ENCODE results near the gene BAZ2B.
"Not testable (repeated sequence)": the region's sequence is repeated elsewhere in the genome, so short reads cannot be mapped to it uniquely, and the experiment has no call there.

BAZ2B gene

GRCh38 chr2:159545085-159545484 lies 71.3 kb downstream of the BAZ2B start:
- Histone ChIP-seq H3K9ac (ENCODE audit: low read length in 5 of 5) (no peak overlapping the region), H3K36me3 (ENCODE audit: control insufficient read depth in 5 of 5, insufficient read depth in 5 of 5, low read length in 5 of 5) (peaks cover 3 to 14% (median 8%) of the 10 kb centered on the region in 5 donors), H3K4me3 (ENCODE audit: low read depth in 1 of 5, low read length in 5 of 5) (no peak overlapping the region), H3K27me3 (ENCODE audit: control insufficient read depth in 5 of 5, insufficient read depth in 4 of 5, low read length in 5 of 5) (no peaks in the 10 kb centered on the region), H3K4me1 (ENCODE audit: control insufficient read depth in 5 of 5, insufficient read depth in 5 of 5, low read length in 5 of 5) (no peaks in the 10 kb centered on the region), H3K9me3 (ENCODE audit: control insufficient read depth in 5 of 5, low read length in 5 of 5) (peaks cover 0 to 8% (median 5%) of the 10 kb centered on the region in 5 donors), H3K27ac (ENCODE audit: low read depth, low read length) (no peak overlapping the region)

DNA sequence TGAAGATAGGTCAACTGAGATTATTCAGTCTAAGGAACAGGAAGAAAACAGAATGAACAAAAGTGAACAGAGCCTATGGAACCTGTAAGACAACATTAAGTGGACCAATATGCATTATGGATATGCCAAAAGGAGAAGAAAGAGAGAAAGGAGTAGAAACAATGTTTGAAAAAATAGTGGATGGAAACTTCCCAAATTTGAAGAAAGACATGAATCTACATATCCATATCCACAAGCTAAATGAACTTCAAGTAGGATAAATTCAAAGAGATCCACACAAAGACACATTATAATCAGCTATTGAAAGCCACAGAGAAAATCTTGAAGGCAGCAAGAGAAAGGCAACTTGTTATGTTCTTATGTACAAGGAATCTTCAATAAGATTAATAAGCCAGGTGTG lies 74.2 kb downstream of the BAZ2B start:
- Histone ChIP-seq H3K9ac (ENCODE audit: low read length in 5 of 5) (no peak overlapping the region), H3K36me3 (ENCODE audit: control insufficient read depth in 5 of 5, insufficient read depth in 5 of 5, low read length in 5 of 5) (peaks cover 4 to 20% (median 8%) of the 10 kb centered on the region in 5 donors), H3K9me3 (ENCODE audit: control insufficient read depth in 5 of 5, low read length in 5 of 5) (peaks cover 0 to 8% (median 5%) of the 10 kb centered on the region in 5 donors), H3K4me1 (ENCODE audit: control insufficient read depth in 5 of 5, insufficient read depth in 5 of 5, low read length in 5 of 5) (no peaks in the 10 kb centered on the region), H3K27me3 (ENCODE audit: control insufficient read depth in 5 of 5, insufficient read depth in 4 of 5, low read length in 5 of 5) (no peaks in the 10 kb centered on the region), H3K27ac (ENCODE audit: low read depth, low read length) (no peak overlapping the region), H3K4me3 (ENCODE audit: low read depth in 1 of 5, low read length in 5 of 5) (no peak overlapping the region)

- Histone ChIP-seq H3K4me1 (ENCODE audit: control insufficient read depth in 5 of 5, insufficient read depth in 5 of 5, low read length in 5 of 5) (no peaks in the 10 kb centered on the region), H3K9ac (ENCODE audit: low read length in 5 of 5) (no peak overlapping the region), H3K9me3 (ENCODE audit: control insufficient read depth in 5 of 5, low read length in 5 of 5) (peaks cover 0 to 8% (median 5%) of the 10 kb centered on the region in 5 donors), H3K4me3 (ENCODE audit: low read depth in 1 of 5, low read length in 5 of 5) (no peak overlapping the region), H3K27ac (ENCODE audit: low read depth, low read length) (no peak overlapping the region), H3K36me3 (ENCODE audit: control insufficient read depth in 5 of 5, insufficient read depth in 5 of 5, low read length in 5 of 5) (peaks cover 4 to 22% (median 8%) of the 10 kb centered on the region in 5 donors), H3K27me3 (ENCODE audit: control insufficient read depth in 5 of 5, insufficient read depth in 4 of 5, low read length in 5 of 5) (no peaks in the 10 kb centered on the region)
Measured at GRCh38 chr2:159539701-159540100, 76.6 kb downstream of the BAZ2B start.

DNA sequence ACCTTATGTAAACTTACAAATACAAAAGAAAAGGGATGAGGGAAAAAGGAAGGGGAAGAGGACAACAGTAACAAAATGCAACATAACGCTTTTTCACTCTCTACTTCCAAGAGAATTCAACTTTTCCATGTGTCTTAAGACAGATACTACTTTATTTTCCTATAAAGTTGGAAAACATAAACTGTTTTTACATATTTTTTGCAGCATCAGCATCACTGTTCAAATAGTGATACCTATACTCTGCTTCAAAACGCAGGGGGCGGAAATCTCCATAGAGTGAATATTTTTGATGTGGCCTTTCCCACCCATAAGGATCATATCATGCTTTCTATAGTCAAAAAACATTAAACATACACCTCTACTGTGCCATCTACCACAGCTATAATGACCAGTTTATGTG lies 77.5 kb downstream of the BAZ2B start:
- Histone ChIP-seq H3K9ac (ENCODE audit: low read length in 5 of 5) (no peak overlapping the region), H3K4me3 (ENCODE audit: low read depth in 1 of 5, low read length in 5 of 5) (no peak overlapping the region), H3K27ac (ENCODE audit: low read depth, low read length) (no peak overlapping the region), H3K4me1 (ENCODE audit: control insufficient read depth in 5 of 5, insufficient read depth in 5 of 5, low read length in 5 of 5) (no peaks in the 10 kb centered on the region), H3K9me3 (ENCODE audit: control insufficient read depth in 5 of 5, low read length in 5 of 5) (peaks cover 0 to 8% (median 5%) of the 10 kb centered on the region in 5 donors), H3K36me3 (ENCODE audit: control insufficient read depth in 5 of 5, insufficient read depth in 5 of 5, low read length in 5 of 5) (peaks cover 4 to 21% (median 8%) of the 10 kb centered on the region in 5 donors), H3K27me3 (ENCODE audit: control insufficient read depth in 5 of 5, insufficient read depth in 4 of 5, low read length in 5 of 5) (no peaks in the 10 kb centered on the region)

GRCh38 chr2:159535261-159535660 lies 81.1 kb downstream of the BAZ2B start:
- H3K27me3 ChIP-seq (ENCODE audit: control insufficient read depth in 5 of 5, insufficient read depth in 4 of 5, low read length in 5 of 5); H3K4me1 ChIP-seq (ENCODE audit: control insufficient read depth in 5 of 5, insufficient read depth in 5 of 5, low read length in 5 of 5); H3K9me3 ChIP-seq (ENCODE audit: control insufficient read depth in 5 of 5, low read length in 5 of 5); H3K4me3 ChIP-seq (ENCODE audit: low read depth in 1 of 5, low read length in 5 of 5); H3K27ac ChIP-seq (ENCODE audit: low read depth, low read length); H3K9ac ChIP-seq (ENCODE audit: low read length in 5 of 5): not testable (repeated sequence)
- H3K36me3 ChIP-seq (ENCODE audit: control insufficient read depth in 5 of 5, insufficient read depth in 5 of 5, low read length in 5 of 5) = peaks cover 0 to 14% (median 4%) of the 10 kb centered on the region in 5 donors

- Histone ChIP-seq H3K27me3 (ENCODE audit: control insufficient read depth in 5 of 5, insufficient read depth in 4 of 5, low read length in 5 of 5) (no peaks in the 10 kb centered on the region), H3K9me3 (ENCODE audit: control insufficient read depth in 5 of 5, low read length in 5 of 5) (no peaks in the 10 kb centered on the region), H3K4me1 (ENCODE audit: control insufficient read depth in 5 of 5, insufficient read depth in 5 of 5, low read length in 5 of 5) (no peaks in the 10 kb centered on the region), H3K27ac (ENCODE audit: low read depth, low read length) (no peak overlapping the region), H3K4me3 (ENCODE audit: low read depth in 1 of 5, low read length in 5 of 5) (no peak overlapping the region), H3K9ac (ENCODE audit: low read length in 5 of 5) (no peak overlapping the region), H3K36me3 (ENCODE audit: control insufficient read depth in 5 of 5, insufficient read depth in 5 of 5, low read length in 5 of 5) (peaks cover 0 to 6% (median 0%) of the 10 kb centered on the region in 5 donors)
Measured at GRCh38 chr2:159531475-159531874, 84.9 kb downstream of the BAZ2B start.

DNA sequence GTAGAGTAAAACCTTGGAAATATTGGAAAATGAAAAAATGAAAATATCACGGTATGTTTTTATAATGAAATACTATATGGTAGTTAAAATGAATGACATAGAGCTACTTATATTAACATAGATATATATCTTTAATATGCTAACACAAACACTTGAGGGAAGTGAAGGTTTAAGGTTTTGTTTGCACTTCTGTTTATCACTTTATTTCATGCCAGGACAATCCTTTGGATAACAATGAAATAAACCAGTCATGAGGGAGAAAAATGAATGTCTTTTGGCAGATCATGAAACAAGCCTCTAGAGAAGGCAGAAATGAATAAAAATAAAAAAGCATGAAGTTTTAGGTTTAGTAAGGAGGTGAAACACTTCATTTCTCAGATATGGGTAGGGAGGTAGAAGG lies 89.9 kb downstream of the BAZ2B start:
- Histone ChIP-seq H3K4me3 (ENCODE audit: low read depth in 1 of 5, low read length in 5 of 5) (no peak overlapping the region), H3K9ac (ENCODE audit: low read length in 5 of 5) (no peak overlapping the region), H3K27me3 (ENCODE audit: control insufficient read depth in 5 of 5, insufficient read depth in 4 of 5, low read length in 5 of 5) (no peaks in the 10 kb centered on the region), H3K9me3 (ENCODE audit: control insufficient read depth in 5 of 5, low read length in 5 of 5) (no peaks in the 10 kb centered on the region), H3K36me3 (ENCODE audit: control insufficient read depth in 5 of 5, insufficient read depth in 5 of 5, low read length in 5 of 5) (peaks cover 0 to 3% (median 0%) of the 10 kb centered on the region in 5 donors), H3K4me1 (ENCODE audit: control insufficient read depth in 5 of 5, insufficient read depth in 5 of 5, low read length in 5 of 5) (no peaks in the 10 kb centered on the region), H3K27ac (ENCODE audit: low read depth, low read length) (no peak overlapping the region)

DNA sequence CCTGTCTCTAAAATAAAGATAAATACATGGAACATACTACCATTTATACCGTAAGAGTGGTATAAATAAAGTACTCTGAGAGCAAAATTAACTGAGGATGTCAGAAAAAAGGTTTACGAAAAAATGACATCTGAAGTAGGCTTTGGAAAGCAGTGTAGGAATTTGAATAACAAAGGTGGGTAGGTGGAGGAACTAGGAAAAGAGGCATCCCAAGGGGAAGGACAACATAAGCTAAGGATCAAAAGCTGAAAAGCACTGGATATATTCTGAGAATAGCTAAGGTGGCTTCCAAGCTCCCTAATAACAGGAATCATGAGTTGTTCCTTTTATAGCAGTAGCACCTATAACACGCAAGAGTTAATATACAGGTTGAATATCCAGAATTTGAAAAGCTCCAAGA lies 91.3 kb downstream of the BAZ2B start:
- peaks cover 0 to 3% (median 0%) of the 10 kb centered on the region in 5 donors for H3K36me3 ChIP-seq (ENCODE audit: control insufficient read depth in 5 of 5, insufficient read depth in 5 of 5, low read length in 5 of 5)
- no peak overlapping the region for H3K27ac ChIP-seq (ENCODE audit: low read depth, low read length)
- no peak overlapping the region for H3K9ac ChIP-seq (ENCODE audit: low read length in 5 of 5)
- H3K4me3 ChIP-seq (ENCODE audit: low read depth in 1 of 5, low read length in 5 of 5) = no peak overlapping the region
- H3K9me3 ChIP-seq (ENCODE audit: control insufficient read depth in 5 of 5, low read length in 5 of 5) = no peaks in the 10 kb centered on the region
- H3K4me1 ChIP-seq (ENCODE audit: control insufficient read depth in 5 of 5, insufficient read depth in 5 of 5, low read length in 5 of 5) = no peaks in the 10 kb centered on the region
- no peaks in the 10 kb centered on the region for H3K27me3 ChIP-seq (ENCODE audit: control insufficient read depth in 5 of 5, insufficient read depth in 4 of 5, low read length in 5 of 5)

- Histone ChIP-seq H3K27ac (ENCODE audit: low read depth, low read length) (no peak overlapping the region), H3K9me3 (ENCODE audit: control insufficient read depth in 5 of 5, low read length in 5 of 5) (no peaks in the 10 kb centered on the region), H3K27me3 (ENCODE audit: control insufficient read depth in 5 of 5, insufficient read depth in 4 of 5, low read length in 5 of 5) (no peaks in the 10 kb centered on the region), H3K36me3 (ENCODE audit: control insufficient read depth in 5 of 5, insufficient read depth in 5 of 5, low read length in 5 of 5) (no peaks in the 10 kb centered on the region), H3K9ac (ENCODE audit: low read length in 5 of 5) (no peak overlapping the region), H3K4me1 (ENCODE audit: control insufficient read depth in 5 of 5, insufficient read depth in 5 of 5, low read length in 5 of 5) (peaks cover 0 to 17% (median 5%) of the 10 kb centered on the region in 5 donors), H3K4me3 (ENCODE audit: low read depth in 1 of 5, low read length in 5 of 5) (no peak overlapping the region)
Measured at GRCh38 chr2:159521272-159521671, 95.1 kb downstream of the BAZ2B start.

GRCh38 chr2:159518321-159519005 lies 97.9 kb downstream of the BAZ2B start:
- no peak overlapping the region for H3K9ac ChIP-seq (ENCODE audit: low read length in 5 of 5)
- peak overlapping the region; percentile 28 for H3K27ac ChIP-seq (ENCODE audit: low read depth, low read length)
- H3K4me3 ChIP-seq (ENCODE audit: low read depth in 1 of 5, low read length in 5 of 5) = no peak overlapping the region
- H3K4me1 ChIP-seq (ENCODE audit: control insufficient read depth in 5 of 5, insufficient read depth in 5 of 5, low read length in 5 of 5) = peaks cover 0 to 39% (median 10%) of the 10 kb centered on the region in 5 donors
- H3K27me3 ChIP-seq (ENCODE audit: control insufficient read depth in 5 of 5, insufficient read depth in 4 of 5, low read length in 5 of 5) = no peaks in the 10 kb centered on the region
- no peaks in the 10 kb centered on the region for H3K36me3 ChIP-seq (ENCODE audit: control insufficient read depth in 5 of 5, insufficient read depth in 5 of 5, low read length in 5 of 5)
- H3K9me3 ChIP-seq (ENCODE audit: control insufficient read depth in 5 of 5, low read length in 5 of 5) = no peaks in the 10 kb centered on the region

All from subcutaneous abdominal adipose tissue (tissue), 5 donors.